Fibroblast of mammary gland (primary cell): ENCODE measurements around the gene DAZL.

Source experiments
- DNase-seq: peaks from one replicate; pipeline ENCODE4 v3.0.0-alpha.2; 2010; ENCODE audit warnings: low read depth
- H3K4me3 ChIP-seq: 2 replicates; pipeline ENCODE4 v1.5.1; 2011; ENCODE audit warnings: low read depth, mild to moderate bottlenecking, low read length, moderate library complexity; ENCODE audit not compliant: control insufficient read depth
- TF ChIP-seq, protein P1 (sequence below): conservative IDR thresholded peaks from 2 replicates; pipeline ENCODE4 v1.5.1; 2011; ENCODE audit warnings: low read depth, low read length, inconsistent platforms; ENCODE audit not compliant: control insufficient read depth, insufficient read depth

Gene DAZL

DNA sequence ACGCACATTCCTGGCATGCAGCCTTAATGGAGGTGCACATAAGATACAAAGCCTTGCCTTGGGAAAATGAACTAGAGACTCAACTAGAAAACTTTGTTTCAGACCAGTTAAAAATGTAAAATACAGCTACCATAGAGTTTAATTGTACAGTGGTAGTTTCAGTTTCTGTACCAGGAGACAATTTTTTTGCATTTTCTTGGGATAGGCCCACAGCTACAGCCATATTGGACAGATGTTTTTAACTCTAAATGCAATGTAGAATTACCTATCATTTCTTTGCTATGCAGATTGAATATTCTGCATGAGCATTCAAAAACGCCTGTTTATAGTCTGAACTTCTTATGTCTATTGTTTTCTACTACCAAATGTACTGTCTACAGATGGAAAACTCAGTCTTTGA, 20.3 kb downstream of the DAZL start:
- no peak overlapping the region for H3K4me3 ChIP-seq
- no peak for DNase-seq
- TF ChIP-seq, protein P1, sequence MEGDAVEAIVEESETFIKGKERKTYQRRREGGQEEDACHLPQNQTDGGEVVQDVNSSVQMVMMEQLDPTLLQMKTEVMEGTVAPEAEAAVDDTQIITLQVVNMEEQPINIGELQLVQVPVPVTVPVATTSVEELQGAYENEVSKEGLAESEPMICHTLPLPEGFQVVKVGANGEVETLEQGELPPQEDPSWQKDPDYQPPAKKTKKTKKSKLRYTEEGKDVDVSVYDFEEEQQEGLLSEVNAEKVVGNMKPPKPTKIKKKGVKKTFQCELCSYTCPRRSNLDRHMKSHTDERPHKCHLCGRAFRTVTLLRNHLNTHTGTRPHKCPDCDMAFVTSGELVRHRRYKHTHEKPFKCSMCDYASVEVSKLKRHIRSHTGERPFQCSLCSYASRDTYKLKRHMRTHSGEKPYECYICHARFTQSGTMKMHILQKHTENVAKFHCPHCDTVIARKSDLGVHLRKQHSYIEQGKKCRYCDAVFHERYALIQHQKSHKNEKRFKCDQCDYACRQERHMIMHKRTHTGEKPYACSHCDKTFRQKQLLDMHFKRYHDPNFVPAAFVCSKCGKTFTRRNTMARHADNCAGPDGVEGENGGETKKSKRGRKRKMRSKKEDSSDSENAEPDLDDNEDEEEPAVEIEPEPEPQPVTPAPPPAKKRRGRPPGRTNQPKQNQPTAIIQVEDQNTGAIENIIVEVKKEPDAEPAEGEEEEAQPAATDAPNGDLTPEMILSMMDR = no peak

DNA sequence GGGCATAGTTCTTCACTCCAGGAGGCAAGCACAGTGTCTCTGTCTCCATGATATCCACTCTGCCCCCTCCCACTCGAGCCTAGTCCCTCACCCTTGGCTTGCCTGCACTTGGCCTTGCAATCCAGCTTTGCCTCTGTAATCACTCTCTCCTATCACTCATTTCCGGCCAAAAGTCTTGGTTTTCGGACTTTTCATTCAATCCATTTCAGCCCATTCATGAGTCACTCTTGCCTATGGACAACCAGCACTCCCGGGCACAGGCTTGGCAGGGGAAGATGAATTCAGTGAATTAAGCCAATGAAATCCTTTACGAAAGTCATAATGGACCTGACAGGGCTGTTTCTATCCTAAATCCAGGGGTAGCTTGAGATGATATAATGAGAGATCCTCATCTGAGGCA, 21.7 kb downstream of the DAZL start:
- DNase-seq = no peak
- TF ChIP-seq, protein P1 = no peak
- H3K4me3 ChIP-seq = no peak overlapping the region

DNA sequence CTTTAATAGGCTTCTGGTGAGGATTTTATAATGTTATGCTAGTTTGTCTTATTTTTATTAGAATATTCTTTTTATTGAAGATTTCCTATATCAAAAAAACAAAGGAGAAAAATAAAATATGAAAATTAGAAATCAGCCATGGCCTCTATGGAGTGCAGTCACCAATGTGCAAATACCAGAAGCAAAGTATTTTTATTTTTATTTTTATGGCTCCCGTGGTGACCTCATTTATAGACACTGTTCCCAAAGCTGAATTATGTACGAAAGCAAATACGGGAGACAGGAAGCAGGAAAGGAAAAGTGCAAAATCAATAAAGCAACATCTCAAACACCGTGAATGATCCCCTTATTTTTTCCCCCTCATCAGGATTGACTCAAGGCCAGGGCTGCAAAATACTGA, 35.1 kb downstream of the DAZL start:
- TF ChIP-seq, protein P1 = no peak
- no peak overlapping the region for H3K4me3 ChIP-seq
- DNase-seq = no peak

DNA sequence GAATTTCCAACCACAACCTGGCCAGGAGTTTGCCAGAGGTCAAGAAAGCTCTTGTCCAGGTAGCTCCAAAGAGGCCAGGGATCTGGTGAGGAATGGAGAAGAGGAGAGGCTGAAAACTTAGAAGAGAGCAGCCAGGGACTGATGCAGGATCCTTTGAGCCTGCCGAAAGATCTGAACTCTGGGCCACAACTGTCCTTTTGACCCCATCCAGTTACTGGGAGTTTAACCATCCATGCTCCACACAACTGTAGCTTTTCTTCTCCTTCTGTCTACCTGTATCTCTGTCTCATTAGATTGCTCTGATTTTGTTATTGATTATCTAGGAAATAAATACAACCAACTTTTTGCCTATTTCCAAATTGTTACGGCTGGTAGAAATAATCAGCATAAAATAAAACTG, 36.7 kb downstream of the DAZL start:
- TF ChIP-seq, protein P1 = no peak
- DNase-seq = no peak

DNA sequence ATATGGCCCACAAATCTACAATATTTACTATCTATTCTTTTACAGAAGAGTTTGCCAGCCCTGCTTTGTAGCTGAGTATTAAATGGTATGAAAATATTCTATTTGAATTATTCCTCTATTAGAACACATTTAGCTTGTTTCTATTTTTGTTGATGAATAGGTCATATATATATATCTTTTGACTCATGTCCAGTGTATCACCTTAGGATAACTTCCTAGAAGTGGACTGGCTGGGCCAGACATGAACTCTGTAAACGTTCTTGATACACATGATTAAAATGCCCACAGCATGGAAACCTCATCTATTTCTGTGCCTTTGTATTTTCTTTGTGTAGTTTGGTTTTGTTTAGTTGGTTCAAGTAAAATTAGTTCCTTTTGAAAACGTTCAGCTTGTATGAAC, 37.1 kb downstream of the DAZL start:
- TF ChIP-seq, protein P1 = no peak
- no peak overlapping the region for H3K4me3 ChIP-seq
- DNase-seq = no peak

More for the DNA sequence above, 36.7 kb downstream of the DAZL start:
- H3K4me3 ChIP-seq = no peak overlapping the region

DNA sequence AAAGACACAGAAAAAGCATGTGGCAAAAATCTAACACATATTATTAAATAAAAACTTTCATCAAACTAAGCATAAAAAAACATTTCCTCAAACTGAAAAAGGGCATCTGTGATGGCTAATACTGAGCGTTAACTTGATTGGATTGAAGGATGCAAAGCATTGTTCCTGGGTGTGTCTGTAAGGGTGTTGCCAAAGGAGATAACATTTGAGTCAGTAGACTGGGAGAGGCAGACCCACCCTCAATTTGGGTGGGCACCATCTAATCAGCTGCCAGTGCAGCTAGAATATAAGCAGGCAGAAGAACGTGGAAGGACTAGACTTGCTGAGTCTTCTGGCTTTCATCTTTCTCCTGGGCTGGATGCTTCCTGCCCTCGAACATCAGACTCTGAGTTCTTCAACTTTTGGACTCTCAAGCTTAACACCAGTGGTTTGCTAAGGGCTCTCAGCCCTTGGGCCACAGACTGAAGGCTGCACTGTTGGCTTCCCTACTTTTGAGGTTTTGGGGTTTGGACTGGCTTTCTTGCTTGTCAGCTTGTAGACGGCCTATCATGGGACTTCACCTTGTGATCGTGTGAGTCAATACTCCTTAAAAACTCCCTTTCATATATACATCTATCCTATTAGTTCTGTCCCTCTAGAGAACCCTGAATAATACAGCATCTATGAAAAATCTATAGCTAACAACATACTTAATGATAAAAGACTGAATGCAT, 45.4 kb downstream of the DAZL start:
- no peak overlapping the region for H3K4me3 ChIP-seq
- DNase-seq = no peak
- TF ChIP-seq, protein P1 = no peak
